Ishikawa (cell line): Measurements from ENCODE around the gene RARS2.

ENCODE experiments used
- CEBPB ChIP-seq: IDR thresholded peaks from 2 replicates; pipeline ENCODE4 v1.6.1; 2012
- CREB1 ChIP-seq: IDR thresholded peaks from 2 replicates; pipeline ENCODE4 v1.6.1; 2012; ENCODE audit warnings: low read depth
- EGR1 ChIP-seq: IDR thresholded peaks from 2 replicates; pipeline ENCODE4 v1.6.1; 2012
- EP300 ChIP-seq: IDR thresholded peaks from 2 replicates; pipeline ENCODE4 v1.6.1; 2012; ENCODE audit warnings: borderline replicate concordance
- FOXM1 ChIP-seq: IDR thresholded peaks from 2 replicates; pipeline ENCODE4 v1.6.1; 2012; ENCODE audit warnings: low read depth, borderline replicate concordance
- MAX ChIP-seq: IDR thresholded peaks from 2 replicates; pipeline ENCODE4 v1.6.1; 2012
- NFIC ChIP-seq: IDR thresholded peaks from 2 replicates; pipeline ENCODE4 v1.6.1; 2012
- RAD21 ChIP-seq: IDR thresholded peaks from 2 replicates; pipeline ENCODE4 v1.6.1; 2012; ENCODE audit warnings: low read depth
- TAF1 ChIP-seq: IDR thresholded peaks from 2 replicates; pipeline ENCODE4 v1.6.1; 2012; ENCODE audit warnings: low read depth, mild to moderate bottlenecking
- TCF12 ChIP-seq: IDR thresholded peaks from 2 replicates; pipeline ENCODE4 v1.6.1; 2012; ENCODE audit warnings: low read depth
- TEAD4 ChIP-seq: IDR thresholded peaks from 2 replicates; pipeline ENCODE4 v1.6.1; 2012
- YY1 ChIP-seq: IDR thresholded peaks from 2 replicates; pipeline ENCODE4 v1.6.1; 2012; ENCODE audit warnings: low read depth
- ZBTB7A ChIP-seq: IDR thresholded peaks from 2 replicates; pipeline ENCODE4 v1.6.1; 2012; ENCODE audit warnings: low read depth
- TF ChIP-seq, protein P1 (sequence below): IDR thresholded peaks from 2 replicates; pipeline ENCODE4 v1.6.1; 2012
- TF ChIP-seq, protein P2 (sequence below): IDR thresholded peaks from 2 replicates; pipeline ENCODE4 v1.6.1; 2012; ENCODE audit warnings: low read depth, mild to moderate bottlenecking

The RARS2 gene

DNA sequence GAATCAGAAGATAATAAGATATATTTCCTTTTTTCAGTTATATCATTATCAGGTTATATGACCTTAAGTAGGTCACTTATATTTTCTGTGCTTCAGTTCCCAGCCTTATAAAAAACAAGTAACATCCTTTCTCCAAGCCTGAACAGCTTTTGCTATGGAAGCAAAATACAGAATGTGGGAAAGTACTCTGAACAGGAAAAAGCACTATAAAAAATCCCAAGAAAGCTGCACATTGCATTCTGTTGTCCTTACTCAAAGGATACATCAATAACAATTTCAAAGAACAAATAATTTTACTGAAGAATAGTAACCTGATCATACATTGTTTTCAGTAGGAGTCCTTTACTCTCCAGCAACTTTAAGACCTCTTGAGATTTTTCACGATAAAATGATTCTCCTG lies 60.6 kb downstream of the RARS2 start:
- TF ChIP-seq, protein P1, sequence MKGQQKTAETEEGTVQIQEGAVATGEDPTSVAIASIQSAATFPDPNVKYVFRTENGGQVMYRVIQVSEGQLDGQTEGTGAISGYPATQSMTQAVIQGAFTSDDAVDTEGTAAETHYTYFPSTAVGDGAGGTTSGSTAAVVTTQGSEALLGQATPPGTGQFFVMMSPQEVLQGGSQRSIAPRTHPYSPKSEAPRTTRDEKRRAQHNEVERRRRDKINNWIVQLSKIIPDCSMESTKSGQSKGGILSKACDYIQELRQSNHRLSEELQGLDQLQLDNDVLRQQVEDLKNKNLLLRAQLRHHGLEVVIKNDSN: no peak
- no peak for TF ChIP-seq CEBPB
- no peak for TF ChIP-seq FOXM1
- no peak for TF ChIP-seq RAD21
- TF ChIP-seq NFIC: no peak
- TF ChIP-seq TEAD4: no peak
- no peak for TF ChIP-seq YY1
- TF ChIP-seq, protein P2, sequence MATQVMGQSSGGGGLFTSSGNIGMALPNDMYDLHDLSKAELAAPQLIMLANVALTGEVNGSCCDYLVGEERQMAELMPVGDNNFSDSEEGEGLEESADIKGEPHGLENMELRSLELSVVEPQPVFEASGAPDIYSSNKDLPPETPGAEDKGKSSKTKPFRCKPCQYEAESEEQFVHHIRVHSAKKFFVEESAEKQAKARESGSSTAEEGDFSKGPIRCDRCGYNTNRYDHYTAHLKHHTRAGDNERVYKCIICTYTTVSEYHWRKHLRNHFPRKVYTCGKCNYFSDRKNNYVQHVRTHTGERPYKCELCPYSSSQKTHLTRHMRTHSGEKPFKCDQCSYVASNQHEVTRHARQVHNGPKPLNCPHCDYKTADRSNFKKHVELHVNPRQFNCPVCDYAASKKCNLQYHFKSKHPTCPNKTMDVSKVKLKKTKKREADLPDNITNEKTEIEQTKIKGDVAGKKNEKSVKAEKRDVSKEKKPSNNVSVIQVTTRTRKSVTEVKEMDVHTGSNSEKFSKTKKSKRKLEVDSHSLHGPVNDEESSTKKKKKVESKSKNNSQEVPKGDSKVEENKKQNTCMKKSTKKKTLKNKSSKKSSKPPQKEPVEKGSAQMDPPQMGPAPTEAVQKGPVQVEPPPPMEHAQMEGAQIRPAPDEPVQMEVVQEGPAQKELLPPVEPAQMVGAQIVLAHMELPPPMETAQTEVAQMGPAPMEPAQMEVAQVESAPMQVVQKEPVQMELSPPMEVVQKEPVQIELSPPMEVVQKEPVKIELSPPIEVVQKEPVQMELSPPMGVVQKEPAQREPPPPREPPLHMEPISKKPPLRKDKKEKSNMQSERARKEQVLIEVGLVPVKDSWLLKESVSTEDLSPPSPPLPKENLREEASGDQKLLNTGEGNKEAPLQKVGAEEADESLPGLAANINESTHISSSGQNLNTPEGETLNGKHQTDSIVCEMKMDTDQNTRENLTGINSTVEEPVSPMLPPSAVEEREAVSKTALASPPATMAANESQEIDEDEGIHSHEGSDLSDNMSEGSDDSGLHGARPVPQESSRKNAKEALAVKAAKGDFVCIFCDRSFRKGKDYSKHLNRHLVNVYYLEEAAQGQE: no peak
- TF ChIP-seq ZBTB7A: no peak
- TF ChIP-seq CREB1: no peak
- TF ChIP-seq TAF1: no peak
- TF ChIP-seq EP300: no peak
- TF ChIP-seq EGR1: no peak
- TF ChIP-seq TCF12: no peak
- TF ChIP-seq MAX: no peak

DNA sequence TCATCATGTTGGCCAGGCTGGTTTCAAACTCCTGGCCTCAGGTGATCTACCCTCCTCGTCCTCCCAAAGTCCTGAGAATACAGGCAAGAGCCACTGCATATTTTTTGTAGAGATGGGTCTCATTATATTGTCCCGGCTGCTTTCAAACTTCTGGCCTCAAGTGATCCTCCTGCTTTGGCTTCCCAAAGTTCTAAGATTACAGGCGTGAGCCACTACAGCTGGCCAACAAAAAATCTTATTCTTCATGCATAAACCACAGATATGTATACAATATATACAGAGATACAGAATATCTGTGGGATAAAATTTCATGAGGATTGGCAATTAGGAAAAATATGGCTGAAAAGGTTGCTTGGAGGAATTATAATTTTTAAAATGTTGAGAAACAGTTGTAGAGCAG lies 67.1 kb downstream of the RARS2 start:
- TF ChIP-seq ZBTB7A (no peak), EP300 (no peak), CEBPB (no peak), MAX (no peak), YY1 (no peak), TAF1 (no peak), RAD21 (no peak), NFIC (no peak), TEAD4 (no peak), EGR1 (no peak), CREB1 (no peak), TCF12 (no peak), FOXM1 (no peak)
- TF ChIP-seq, protein P2: no peak
- TF ChIP-seq, protein P1: no peak

DNA sequence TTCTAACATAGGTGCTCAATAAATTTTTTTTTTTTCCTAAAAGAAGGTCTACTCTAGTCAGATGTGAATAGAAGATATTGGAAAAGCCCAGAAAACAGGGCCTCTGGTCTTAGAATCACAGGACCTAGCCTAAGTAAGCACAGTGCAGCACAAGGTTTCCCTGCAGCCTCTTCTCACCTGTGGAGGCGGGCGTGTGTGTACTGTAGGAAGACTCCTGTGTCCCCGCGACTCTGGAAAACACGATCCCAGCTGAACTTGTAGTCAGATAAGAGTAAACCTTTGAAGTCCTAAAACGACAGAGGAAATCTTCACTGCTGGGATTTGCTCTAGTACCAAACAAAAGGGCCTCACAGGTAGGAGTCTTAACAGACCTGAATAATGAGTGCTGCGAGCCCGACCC lies 71.3 kb downstream of the RARS2 start:
- TF ChIP-seq CREB1: no peak
- TF ChIP-seq, protein P1: no peak

- TF ChIP-seq TCF12 (no peak), TEAD4 (no peak), ZBTB7A (no peak), EP300 (no peak), NFIC (no peak), EGR1 (no peak), YY1 (no peak), FOXM1 (no peak), RAD21 (no peak), CREB1 (no peak)
- TF ChIP-seq, protein P2: no peak
- TF ChIP-seq, protein P1: no peak
These were observed 75.0 kb downstream of the RARS2 start for GRCh38 chr6:87514831-87515230.
